Stimulated activated CD4-positive, alpha-beta T cell treated with anti-CD3 and anti-CD28 coated beads, Interleukin-15, amount 100 ng/mL, for 48 hours (primary cell): ENCODE measurements around the gene BRD7.

Experiments used
- DNase-seq, 2 donors: peaks; one replicate each; pipeline ENCODE4 v3.0.0-alpha.2; 2020; ENCODE audit warnings: low read depth in 2 of 2

The BRD7 gene

DNA sequence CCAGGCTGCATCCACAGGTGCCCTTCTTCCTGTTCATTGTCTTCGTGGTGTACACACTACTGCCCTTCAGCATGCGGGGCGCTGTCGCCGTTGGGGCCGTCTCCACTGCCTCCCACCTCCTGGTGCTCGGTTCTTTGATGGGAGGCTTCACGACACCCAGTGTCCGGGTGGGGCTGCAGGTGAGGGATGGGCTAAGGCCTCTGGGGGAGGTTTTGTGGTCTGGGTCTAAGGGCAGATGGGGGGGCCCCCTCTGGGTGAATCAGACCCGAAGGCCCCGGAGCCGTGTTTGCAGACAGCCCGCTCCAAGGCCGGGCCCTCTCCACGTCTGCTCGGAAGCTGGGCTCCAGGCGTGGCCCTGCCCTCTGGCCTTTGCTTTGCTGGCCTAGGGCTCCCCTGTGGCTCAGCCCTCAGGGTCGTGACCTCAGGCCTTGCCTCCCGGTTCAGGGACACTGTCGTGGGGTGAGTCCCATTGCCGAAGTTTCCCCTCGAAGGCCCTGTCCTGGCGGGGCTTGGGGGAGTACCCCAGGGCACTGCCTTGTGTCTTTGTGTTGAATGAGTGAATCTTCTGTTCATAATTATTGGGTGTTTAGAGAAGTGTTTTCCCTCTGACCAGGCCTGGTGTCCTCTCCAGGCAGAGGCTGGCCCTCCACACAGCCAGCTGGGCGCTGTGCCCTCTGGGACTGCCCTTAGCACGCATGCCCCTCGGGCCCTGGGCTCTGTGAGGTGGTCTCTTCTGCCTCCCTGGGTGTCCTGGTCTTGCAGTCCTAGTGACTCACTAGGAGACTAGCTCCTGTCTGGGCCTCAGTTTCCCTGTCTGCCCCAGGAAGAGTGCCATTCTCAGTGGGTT, 76.8 kb downstream of the BRD7 start:
- no peak for DNase-seq

DNA sequence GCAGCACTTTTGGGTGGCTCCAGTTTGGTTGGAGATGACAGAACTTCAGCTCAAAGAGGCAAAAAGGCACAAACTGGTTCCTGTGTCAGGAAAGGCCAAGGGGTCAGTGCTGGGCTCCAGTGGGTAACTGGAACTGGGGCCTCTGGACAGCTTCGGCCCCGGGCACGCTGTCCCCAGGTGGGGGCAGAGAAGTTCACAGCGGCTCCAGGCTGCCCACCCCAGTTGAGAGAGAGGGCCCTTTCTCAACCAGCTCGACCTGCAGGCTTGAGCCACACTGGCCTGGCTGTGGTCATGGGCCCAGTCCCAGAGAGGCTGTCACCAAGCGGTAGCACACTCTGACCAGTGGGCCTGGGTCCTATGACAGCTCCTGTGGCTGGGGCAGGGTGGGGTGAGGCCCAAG, 77.9 kb downstream of the BRD7 start:
- no peak for DNase-seq

DNA sequence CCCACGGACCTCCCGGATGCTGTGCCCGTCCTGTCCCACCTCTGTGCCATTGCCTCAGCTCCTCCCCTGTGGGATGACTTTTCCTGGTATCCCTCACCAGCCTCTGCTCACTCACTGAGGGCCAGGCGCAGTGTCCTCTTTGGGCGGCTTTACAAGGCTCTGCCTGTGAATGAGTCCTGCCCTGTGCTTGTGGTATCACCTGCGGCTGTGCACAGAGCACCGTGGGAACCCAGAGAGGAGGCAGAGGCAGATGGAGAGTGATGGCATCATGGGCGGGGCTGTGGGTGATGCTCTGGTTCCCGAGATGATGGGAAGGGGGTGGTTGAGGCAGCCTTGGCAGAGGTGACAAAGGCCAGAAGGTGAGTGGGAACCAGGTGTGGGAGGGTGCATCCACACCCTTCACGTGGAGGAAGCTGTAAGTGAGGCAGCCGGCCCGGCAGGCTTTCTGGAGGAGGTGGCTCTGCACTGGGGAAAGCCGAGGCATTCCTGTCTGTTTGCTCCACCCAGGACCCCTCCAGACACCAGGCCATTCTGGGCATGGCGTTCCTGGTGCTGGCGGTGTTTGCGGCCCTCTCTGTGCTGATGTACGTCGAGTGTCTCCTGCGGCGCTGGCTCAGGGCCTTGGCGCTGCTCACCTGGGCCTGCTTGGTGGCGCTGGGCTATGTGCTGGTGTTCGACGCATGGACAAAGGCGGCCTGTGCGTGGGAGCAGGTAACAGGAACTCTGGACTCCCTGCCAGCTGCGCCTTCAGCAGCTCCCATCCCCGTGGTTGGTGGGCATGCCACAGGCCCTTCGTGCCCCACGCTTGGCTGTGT, 78.6 kb downstream of the BRD7 start:
- no peak for DNase-seq

DNA sequence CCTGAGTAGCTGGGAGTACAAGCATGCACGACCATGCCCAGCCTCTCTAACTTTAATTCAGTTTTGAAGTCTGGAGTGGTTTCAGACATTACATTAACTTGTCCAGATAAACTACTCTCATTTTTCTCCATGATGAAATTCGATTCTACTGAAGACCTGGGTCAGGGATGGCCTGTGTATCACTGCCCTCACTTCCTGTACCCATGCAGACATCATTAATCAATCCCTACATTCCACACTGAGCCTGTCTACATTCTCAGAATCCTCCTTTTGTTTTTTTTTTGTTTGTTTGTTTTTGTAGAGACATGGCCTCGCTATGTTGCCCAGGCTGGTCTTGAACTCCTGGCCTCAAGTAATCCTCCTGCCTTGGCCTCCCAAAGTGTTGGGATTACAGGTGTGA, 79.9 kb downstream of the BRD7 start:
- DNase-seq = no peak

DNA sequence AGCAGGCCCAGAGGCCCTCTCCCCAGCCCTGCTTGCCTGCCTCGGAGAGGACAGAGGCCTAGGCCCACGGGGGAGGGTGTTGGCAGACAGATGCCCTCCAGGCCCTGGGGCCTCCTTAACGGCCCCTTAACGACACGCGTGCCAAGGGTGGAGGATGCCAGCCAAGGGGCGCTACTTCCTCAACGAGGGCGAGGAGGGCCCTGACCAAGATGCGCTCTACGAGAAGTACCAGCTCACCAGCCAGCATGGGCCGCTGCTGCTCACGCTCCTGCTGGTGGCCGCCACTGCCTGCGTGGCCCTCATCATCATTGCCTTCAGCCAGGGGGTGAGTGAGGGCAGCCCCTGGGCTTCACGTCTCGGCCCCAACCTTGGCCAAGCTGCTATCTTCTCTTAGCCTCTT, 80.8 kb downstream of the BRD7 start:
- DNase-seq = no peak

DNA sequence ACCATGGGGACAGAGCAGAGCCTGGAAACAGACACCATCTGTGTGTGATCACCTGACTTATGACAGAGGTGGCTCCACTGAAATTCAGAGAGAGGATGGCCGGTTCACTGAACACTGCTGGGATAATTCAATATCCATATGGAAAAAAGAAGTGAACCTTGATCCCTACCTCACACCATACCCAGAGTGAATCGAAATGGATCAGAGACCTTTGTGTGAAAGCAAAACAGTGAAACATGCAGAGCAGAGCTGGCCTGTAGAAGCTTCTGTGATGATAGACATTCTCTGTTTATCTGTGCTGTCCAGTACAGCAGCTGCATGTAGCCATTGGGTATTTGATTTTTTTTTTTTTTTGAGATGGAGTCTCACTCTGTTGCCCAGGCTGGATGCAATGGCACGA, 82.1 kb downstream of the BRD7 start:
- DNase-seq = no peak

DNA sequence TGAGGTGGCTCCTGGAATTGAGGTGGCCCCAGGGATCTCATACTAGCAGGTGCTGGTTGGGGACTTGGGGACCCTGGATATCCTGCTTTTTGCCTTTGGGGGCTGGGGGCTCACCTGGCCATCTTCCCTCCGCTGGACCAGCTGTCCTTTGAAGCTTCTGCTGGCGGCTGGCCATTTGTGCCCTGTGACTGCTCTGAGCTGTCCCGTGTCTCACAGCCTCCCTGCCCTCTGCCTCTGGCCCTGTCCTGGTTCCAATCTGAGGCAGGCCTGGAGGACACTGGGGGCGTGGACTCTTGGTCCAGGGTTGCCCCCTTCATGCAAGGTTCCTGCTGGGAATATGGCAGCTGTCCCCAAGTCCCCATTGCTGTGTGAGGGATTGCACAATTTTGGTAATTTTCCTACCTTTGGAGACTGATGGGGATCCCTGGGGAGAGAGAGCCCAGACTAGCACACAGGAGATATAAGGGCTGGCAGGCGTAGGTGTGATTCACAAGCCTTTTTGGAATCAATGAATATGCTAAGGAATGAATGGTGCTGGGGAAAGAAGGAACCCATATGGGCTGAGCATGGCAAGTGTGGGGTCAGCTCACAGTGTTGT, 83.3 kb downstream of the BRD7 start:
- no peak for DNase-seq

DNA sequence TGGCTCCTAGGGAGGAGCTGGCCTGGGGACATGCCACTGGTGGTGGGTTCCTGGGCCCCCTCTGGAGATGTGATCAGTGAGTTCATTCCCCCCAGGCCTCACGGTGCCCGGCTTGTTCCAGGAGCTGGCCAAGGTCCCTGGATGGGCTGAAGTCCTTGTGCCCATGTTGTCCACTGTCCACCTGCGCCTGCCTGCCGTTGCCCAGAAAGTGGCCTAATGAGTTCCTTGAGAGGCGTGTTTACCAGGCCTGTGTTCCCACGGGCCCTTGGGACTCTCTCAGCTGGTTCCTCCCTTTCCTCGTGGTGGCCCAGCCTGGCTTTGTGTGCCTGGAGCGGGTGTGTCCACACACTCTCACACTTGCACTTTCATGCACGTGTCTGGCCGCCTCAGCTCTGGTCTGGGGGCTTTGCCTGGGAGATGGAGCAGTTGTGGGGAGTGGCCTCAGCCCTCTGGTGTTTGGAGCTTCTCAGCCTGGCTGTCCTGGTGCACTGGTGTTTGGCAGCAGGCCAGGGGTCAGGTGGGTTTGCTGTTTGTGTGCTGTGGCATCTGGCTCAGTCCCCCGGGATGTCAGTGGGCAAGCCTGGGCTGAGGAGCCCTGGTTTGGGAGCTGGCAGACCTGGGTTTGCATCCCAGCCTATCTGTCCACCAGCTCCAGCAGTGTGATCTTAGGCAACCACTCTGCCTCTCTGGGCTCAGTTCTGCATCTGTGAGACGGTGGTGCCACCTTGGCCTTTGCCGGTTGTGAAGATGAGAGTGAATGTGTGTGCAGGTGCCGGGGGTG, 84.5 kb downstream of the BRD7 start:
- DNase-seq = no peak

DNA sequence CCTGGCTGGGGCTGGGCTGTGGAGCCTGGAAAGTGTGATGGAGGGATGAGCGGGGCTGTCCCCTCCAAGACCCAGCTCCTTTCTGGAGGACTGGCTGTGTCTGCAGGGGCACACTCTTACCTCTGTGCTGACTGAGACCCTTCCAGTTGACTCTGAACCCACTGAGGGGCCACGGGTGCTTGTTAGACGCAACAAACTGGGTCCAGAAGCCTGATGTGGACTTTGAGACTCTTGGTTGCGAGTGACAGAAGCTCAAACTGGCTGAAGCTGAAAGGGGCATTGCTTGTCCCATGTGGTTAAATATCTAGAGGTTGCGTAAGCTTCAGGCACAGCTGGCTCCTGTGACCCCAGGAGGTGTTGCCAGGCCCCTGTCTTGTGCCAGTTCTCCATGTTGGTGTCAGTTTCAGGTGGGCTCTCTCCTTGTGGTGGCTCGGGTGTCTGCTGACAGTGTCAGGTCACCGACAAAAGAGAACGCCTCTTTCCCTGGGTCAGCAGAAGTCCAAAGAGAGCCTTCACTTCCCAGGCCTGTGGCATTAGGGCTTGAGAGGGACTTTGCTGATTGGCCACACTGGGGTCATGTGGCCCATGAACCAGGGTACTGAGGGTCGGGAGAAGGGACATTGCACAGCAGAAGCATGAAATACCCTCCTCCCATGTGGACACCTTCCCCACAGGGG, 85.7 kb downstream of the BRD7 start:
- no peak for DNase-seq

DNA sequence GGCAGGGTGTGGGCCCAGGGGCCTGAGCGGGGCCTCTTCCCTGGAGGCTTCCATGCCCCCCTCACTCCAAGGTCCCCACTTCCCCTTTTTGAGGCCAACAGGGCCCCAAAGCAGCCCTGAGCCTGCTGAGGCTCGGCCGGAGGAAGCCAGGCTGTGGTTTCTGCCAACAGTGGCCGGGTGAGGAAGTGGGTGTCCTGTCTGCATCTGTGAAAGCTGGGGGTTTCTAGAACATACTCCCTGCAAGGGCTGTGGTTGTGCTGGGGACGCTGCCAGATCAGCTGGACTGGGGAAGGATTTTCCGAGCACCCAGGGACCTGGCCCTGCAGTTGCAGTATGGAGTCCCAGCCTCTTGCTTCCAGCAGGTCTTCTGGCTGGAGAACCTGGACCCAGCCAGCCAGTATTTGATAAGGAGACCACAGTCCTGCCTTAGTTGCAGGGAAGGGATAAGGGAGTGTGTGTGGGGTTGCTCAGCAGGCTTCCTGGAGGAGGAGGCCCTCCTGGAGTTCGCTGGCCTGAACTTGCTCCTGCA, 86.7 kb downstream of the BRD7 start:
- DNase-seq = peak in 1 of 2 donors; percentile 26

DNA sequence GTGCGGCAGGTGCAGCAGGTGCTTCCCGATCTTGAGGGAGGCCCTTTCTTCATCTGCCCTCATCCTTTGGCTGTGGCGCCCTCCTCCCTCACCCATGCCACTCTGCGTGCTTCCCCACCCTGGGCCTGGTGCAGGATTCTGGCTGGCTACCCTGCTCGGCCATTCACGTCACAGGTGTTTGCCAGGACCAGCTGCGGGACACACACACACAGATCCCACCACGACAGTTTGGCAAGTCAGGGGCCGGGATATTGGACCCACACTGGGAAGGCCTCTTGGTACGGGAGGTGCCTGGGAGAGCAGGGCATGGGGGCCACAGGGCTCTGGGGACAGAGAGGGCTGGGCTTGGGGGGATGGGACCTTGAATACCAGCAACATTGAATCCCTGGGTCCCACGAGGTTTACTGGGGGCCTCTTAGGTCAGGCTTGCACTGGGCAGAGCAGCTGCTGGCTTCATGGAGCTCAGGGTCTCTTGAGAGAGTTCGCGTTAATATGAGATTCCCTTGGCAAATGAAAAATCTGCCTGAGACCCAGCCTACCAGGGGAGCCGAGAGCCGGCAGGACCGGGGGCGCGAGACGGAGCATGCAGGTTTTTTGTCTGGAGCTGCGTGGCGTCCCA, 87.3 kb downstream of the BRD7 start:
- DNase-seq = no peak

DNA sequence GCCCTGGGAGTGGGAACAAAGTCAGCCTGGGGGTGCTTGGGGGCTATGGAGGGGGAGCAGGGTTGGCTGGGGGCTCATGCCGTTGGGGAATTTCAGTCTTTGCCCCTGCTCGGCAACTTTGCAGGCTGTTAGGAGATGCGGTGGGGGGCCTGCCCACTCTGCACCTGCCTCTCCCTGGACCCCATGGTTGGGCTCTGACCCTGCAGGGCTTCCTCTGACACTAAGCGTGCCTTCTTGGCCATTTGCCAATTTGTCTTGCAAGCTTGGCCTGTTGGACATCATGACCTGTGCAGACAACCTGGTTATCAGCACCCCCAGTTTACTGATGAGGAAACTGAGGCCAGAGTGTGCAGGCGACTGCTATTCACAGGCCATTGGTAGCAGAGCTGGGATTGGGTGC, 87.9 kb downstream of the BRD7 start:
- no peak for DNase-seq

DNA sequence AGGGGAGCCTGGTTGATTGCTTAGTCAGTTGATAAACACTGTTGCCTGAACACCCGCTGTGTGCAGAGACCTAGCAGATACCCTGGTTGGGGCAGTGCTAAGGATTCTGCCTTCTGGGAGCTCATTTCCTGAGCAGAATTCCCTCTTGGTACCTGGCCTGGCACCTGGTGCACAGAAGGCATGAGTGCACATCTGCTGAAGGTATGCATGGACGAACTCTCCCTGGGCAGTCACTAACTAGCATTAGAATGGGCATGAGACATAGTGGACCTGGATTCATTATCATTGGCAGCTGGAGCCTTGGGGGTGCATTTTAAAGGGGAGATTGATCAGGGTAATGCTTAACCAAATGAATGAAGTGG, 89.3 kb downstream of the BRD7 start:
- DNase-seq = no peak

DNA sequence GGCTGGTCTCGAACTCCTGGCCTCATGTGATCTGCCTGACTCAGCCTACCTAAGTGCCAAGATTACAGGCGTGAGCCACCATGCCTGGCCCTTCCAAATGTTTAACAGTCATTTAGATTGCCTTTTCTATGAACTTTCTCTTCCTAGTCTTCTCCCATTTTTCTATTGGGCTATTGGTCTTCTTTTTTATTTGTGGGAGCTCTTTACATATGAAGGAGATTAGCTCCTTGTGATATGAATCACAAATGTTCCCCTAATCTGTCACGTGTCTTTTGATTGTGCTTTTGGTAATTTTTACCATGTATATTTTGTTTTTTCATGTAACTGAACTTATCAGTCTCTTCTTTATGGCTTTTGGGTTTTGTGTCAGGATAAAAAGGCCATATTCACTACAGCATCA, 90.5 kb downstream of the BRD7 start:
- no peak for DNase-seq

DNA sequence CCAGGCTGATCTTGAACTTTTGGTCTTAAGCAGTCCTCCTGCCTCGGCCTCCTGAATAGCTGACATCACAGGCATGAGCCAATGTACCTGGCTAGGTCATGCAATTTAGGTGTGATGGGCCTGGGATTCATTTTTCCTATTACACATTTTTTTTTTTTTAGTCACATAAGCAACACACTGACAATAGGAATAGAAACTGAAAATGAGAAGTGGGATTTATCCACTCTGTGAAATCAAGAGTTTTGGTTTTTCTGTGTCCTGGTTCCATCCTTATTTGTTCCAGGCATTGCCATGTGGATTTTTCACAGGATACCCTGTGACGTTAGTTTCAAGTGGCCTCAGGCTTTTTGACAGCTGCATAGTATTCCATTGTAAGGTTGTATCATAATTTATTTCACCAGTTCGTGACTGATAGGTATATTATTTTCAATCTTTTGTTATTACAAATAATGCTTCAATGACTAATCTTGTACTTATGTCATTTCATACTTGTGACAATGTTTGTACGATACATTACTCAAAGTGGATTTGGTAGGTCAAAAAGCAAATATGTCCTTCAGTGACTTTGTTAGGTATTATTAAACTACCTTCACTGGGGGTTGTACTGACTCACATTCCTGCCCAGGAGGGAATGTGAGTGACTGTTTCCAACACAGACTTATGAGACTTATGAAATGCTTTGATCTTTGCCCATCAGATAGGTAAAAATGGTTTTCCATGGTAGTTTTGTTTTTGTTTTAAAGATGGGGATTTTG, 91.8 kb downstream of the BRD7 start:
- no peak for DNase-seq

DNA sequence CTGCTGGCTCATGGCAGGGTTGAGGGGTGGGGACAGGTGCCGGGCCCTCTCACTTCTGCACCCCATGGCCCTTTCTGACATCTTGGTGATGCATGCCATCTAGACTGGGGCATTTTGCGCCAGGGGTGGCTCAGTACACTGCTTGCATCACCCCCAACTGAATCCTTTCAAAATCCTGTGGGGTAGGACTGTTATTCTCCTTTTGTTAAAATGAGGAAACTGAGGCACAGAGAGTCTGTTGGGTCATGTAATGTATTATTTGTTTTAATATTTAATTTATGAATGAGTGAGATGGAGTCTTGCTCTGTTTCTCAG, 92.5 kb downstream of the BRD7 start:
- no peak for DNase-seq

DNA sequence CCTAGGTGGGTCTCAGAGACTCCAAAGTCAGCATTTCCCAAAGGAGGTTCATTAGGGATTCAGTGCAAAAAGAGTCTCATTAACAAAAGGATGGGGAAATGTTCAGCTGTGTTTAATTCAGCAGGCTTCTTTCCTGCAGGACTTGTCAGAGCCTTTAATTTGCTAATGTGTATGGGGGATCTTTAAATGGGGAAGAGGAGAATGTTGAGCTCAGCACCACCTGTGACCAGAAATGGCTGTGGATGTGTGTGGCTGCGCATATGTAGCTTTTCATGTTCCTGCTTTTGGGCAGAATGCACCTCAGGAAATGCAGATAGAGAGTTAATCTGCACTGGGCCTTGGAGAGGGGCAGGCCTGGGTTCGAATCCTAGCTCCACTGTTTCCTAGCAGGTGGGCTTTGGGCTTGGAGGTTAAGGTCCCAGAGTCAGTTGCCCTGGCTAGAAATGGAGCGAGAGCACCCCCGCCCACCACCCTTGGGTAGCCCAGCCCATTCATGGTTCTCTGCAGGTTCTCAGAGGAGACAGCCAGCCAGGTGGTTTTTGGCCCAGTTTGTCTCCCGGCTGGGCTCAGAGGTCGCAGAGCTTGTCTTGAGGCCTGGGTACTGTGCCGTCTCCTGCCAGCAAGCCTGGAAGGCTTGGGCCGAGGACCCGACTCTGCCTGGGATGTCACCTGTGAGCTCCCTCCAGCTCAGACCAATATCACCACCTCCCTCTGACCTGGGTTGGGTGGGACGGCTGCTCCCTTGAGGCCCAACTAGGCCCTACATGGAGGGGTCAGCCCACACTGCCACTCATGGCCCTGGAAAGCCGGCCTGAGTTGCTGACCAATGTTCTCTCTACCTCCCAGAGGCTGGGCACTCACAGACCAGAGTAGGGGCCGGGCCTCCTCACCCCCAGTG, 93.1 kb downstream of the BRD7 start:
- no peak for DNase-seq

DNA sequence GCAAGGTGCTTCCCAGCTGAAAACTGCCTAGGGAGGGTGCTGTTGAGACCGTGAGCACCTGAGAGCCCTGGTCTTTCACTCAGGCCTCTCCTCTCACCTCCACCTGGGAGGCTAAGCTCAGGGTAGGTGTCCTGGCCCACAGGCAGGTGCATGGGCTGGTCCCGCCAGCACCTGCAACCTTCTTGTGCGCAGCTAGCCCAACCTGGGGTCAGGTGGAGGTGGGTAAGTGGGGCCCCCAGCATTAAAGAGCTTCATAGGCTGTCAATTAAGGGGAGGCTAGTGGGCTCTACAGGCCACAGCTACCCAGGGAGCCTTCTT, 93.7 kb downstream of the BRD7 start:
- DNase-seq = no peak

DNA sequence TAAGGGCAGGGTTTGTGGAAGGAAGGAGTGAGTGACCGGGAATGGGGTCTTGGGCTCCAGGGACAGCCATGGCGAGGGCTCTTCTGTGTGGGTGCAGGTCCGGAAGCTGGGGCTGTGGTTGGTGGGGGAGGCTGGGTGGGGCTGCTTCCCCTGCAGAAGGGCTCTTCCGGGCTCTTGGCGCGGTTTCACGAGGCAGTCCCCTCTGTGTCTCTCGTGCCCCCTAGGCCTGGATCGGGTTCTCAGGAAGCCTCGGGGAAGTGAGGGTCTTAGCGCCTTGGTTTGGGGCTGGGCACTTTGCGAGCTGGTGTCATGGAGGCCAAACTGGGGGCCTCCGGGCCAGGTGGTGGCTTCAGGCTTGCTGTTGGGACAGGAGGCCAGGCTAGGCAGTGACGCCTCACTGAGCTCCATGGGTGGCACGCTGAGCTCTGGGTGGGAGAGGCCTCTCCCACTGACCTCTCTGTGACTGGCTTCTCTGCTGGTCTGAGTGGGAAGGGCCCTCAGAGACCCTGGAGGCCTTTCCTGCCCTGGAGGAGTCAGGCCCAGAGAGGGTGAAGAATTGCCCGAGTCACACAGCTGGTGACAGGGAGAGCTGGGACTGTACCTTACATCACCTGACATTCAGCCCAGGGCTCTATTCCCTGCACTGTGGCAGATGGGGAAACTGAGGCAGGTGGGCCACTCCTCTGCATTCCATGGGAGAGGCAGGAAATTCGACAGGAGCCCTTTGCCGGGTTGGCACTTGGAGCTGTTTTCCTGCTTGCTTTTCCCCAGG, 94.3 kb downstream of the BRD7 start:
- DNase-seq = peak in 1 of 2 donors; percentile 34
